ENCODE results near the gene CAMK1D.

Gene CAMK1D

GRCh38 chr10:12792889-12793556 is 443.7 kb downstream of the CAMK1D start (continued):
- TF ChIP-seq ZNF398 (tag by site-specific recombination; IDR thresholded peaks at IDR 0.05) (no peak), ZNF561 (tag by site-specific recombination; IDR thresholded peaks at IDR 0.05; ENCODE audit: borderline replicate concordance) (no peak), ZBTB20 (tag by site-specific recombination; IDR thresholded peaks at IDR 0.05) (no peak), GFI1B (tag by site-specific recombination; IDR thresholded peaks at IDR 0.05) (no peak)

GRCh38 chr10:12795315-12796110 is 446.2 kb downstream of the CAMK1D start:
- TF ChIP-seq ZNF274 (IDR thresholded peaks at IDR 0.05; ENCODE audit: low read length) (no peak), ZNF274 (tag by site-specific recombination; IDR thresholded peaks at IDR 0.05; ENCODE audit: borderline replicate concordance) (no peak), ZNF341 (tag by site-specific recombination; IDR thresholded peaks at IDR 0.05; ENCODE audit: low read depth) (no peak)

GRCh38 chr10:12796401-12797160 is 447.2 kb downstream of the CAMK1D start:
- POLR2A ChIA-PET, result interaction anchor here (0.7 kb wide), 1 partner anchor 187 kb away, joined by 6 read pairs; no protein-coding TSS in a partner anchor
- 0 out of 2 replicates have a peak, but pooled peaks cover 3% of the 10 kb centered on the region for H3K4me1 ChIP-seq (ENCODE audit: control insufficient read depth, insufficient read depth, low read length)
- H3K27ac ChIP-seq (ENCODE audit: extremely low read depth, low read depth, low read length), result no peak overlapping the region
- TF ChIP-seq ZNF138 (tag by site-specific recombination; IDR thresholded peaks at IDR 0.05; ENCODE audit: borderline replicate concordance) (no peak), GLIS1 (tag by site-specific recombination; IDR thresholded peaks at IDR 0.05) (peak; percentile 69), ZIC2 (tag by site-specific recombination; IDR thresholded peaks at IDR 0.05) (peak; percentile 81)
- CTCF ChIA-PET, result interaction anchor here (1.1 kb wide), 1 partner anchor 14 kb away, joined by 4 read pairs; no protein-coding TSS in a partner anchor
- H3K9me3 ChIP-seq (ENCODE audit: control insufficient read depth, insufficient read depth, low read depth, low read length), result no peaks in the 10 kb centered on the region
- H3K36me3 ChIP-seq (ENCODE audit: control insufficient read depth in 2 of 2, insufficient read depth in 1 of 2, low read length in 2 of 2), result no peaks in the 10 kb centered on the region
- no peak overlapping the region for H3K4me3 ChIP-seq (ENCODE audit: low read depth, low read length)

More at GRCh38 chr10:12795315-12796110, 446.2 kb downstream of the CAMK1D start:
- Histone ChIP-seq H3K4me1 (ENCODE audit: control insufficient read depth, insufficient read depth, low read length) (0 out of 2 replicates have a peak, but pooled peaks cover 3% of the 10 kb centered on the region), H3K27ac (ENCODE audit: extremely low read depth, low read depth, low read length) (no peak overlapping the region), H3K36me3 (ENCODE audit: control insufficient read depth in 2 of 2, insufficient read depth in 1 of 2, low read length in 2 of 2) (no peaks in the 10 kb centered on the region), H3K4me3 (ENCODE audit: low read depth, low read length) (no peak overlapping the region), H3K9me3 (ENCODE audit: control insufficient read depth, insufficient read depth, low read depth, low read length) (no peaks in the 10 kb centered on the region)
- ChIA-PET POLR2A (no interaction called here), CTCF (interaction anchor here (1.1 kb wide), 1 partner anchor 13 kb away, joined by 4 read pairs; no protein-coding TSS in a partner anchor)

- CTCF ChIA-PET, result interaction anchor here (1.7 kb wide), 1 partner anchor 15 kb away, joined by 6 read pairs; no protein-coding TSS in a partner anchor
- TF ChIP-seq MZF1 (tag by site-specific recombination; IDR thresholded peaks at IDR 0.05; ENCODE audit: borderline replicate concordance), result no peak
- TF ChIP-seq ZNF580 (tag by site-specific recombination; IDR thresholded peaks at IDR 0.05), result no peak
- TF ChIP-seq BCL11B (tag by site-specific recombination; IDR thresholded peaks at IDR 0.05; ENCODE audit: low read depth), result no peak
- no peak for TF ChIP-seq ZNF473 (tag by site-specific recombination; IDR thresholded peaks at IDR 0.05)
- TF ChIP-seq ZNF18 (tag by site-specific recombination; IDR thresholded peaks at IDR 0.05), result no peak
- TF ChIP-seq ZNF585B (tag by site-specific recombination; IDR thresholded peaks at IDR 0.05), result no peak
- no peak for TF ChIP-seq ZNF48 (tag by site-specific recombination; IDR thresholded peaks at IDR 0.05)
- no peak for TF ChIP-seq ZBTB7A (tag by site-specific recombination; IDR thresholded peaks at IDR 0.05; ENCODE audit: low read depth)
- TF ChIP-seq ZNF501 (tag by site-specific recombination; IDR thresholded peaks at IDR 0.05), result no peak
These were observed 448.3 kb downstream of the CAMK1D start for GRCh38 chr10:12797471-12798262.

More at GRCh38 chr10:12797471-12798262, 448.3 kb downstream of the CAMK1D start:
- no peaks in the 10 kb centered on the region for H3K36me3 ChIP-seq (ENCODE audit: control insufficient read depth in 2 of 2, insufficient read depth in 1 of 2, low read length in 2 of 2)
- H3K9me3 ChIP-seq (ENCODE audit: control insufficient read depth, insufficient read depth, low read depth, low read length), result no peaks in the 10 kb centered on the region
- POLR2A ChIA-PET, result interaction anchor here (0.7 kb wide), 1 partner anchor 188 kb away, joined by 6 read pairs; no protein-coding TSS in a partner anchor
- no peak overlapping the region for H3K4me3 ChIP-seq (ENCODE audit: low read depth, low read length)
- 0 out of 2 replicates have a peak, but pooled peaks cover 3% of the 10 kb centered on the region for H3K4me1 ChIP-seq (ENCODE audit: control insufficient read depth, insufficient read depth, low read length)
- H3K27ac ChIP-seq (ENCODE audit: extremely low read depth, low read depth, low read length), result no peak overlapping the region

Data from HEK293 (cell line).